CD14-positive monocyte (primary cell): ENCODE results near the gene CAPN11. TPM values are rescaled to one million over a fixed set of nuclear protein-coding genes. Genes with fewer than 3 reads are reported as not detected.

Experiments
- DNase-seq, 3 donors: peaks; one replicate each; pipeline ENCODE4 v3.0.0-alpha.2; 2011 to 2022
- H2AFZ ChIP-seq: 2 replicates; pipeline ENCODE4 v1.6.0; 2012; ENCODE audit warnings: mild to moderate bottlenecking, low read depth, low read length, inconsistent platforms; ENCODE audit not compliant: insufficient read depth, poor library complexity, severe bottlenecking
- H3K27ac ChIP-seq, 2 donors: 1 replicate in 1 of 2; 2 replicates in 1 of 2; pipeline ENCODE4 v1.5.1; 2012 to 2013; ENCODE audit warnings: low read length in 2 of 2, control low read depth in 1 of 2, inconsistent platforms in 1 of 2, low read depth in 1 of 2, mild to moderate bottlenecking in 1 of 2
- H3K27me3 ChIP-seq, 2 donors: one replicate each; pipeline versions ENCODE4 v1.6.0 to v1.6.1; 2011 to 2013; ENCODE audit warnings: low read length in 2 of 2; ENCODE audit not compliant: control insufficient read depth in 2 of 2, insufficient read depth in 2 of 2
- H3K36me3 ChIP-seq, 2 donors: replicated peaks in 1 of 2; 1 replicate in 1 of 2; 2 replicates in 1 of 2; pipeline versions ENCODE4 v1.5.1 to v1.6.1; 2012 to 2013; ENCODE audit warnings: low read length in 2 of 2, control low read depth in 1 of 2, inconsistent platforms in 1 of 2, mild to moderate bottlenecking in 1 of 2; ENCODE audit not compliant: insufficient read depth in 2 of 2, control insufficient read depth in 1 of 2
- H3K4me1 ChIP-seq, 2 donors: 1 replicate in 1 of 2; 2 replicates in 1 of 2; pipeline versions ENCODE4 v1.5.1 to v1.6.1; 2012 to 2013; ENCODE audit warnings: low read length in 2 of 2, control low read depth in 1 of 2, inconsistent platforms in 1 of 2, mild to moderate bottlenecking in 1 of 2, moderate library complexity in 1 of 2; ENCODE audit not compliant: insufficient read depth in 2 of 2, control insufficient read depth in 1 of 2
- H3K4me2 ChIP-seq: replicated peaks from 2 replicates; pipeline ENCODE3; 2012; ENCODE audit warnings: low read length, moderate library complexity, mild to moderate bottlenecking; ENCODE audit not compliant: poor library complexity, severe bottlenecking; ENCODE audit errors: extremely low read depth
- H3K4me3 ChIP-seq, 3 experiments: fragments of 200-600 bp in 1 of 3; sonication (generic) in 1 of 3; replicated peaks in 1 of 3; 1 replicate in 2 of 3; 2 replicates in 1 of 3; pipeline ENCODE4 v1.5.1; 2011 to 2013; ENCODE audit warnings: low read length in 3 of 3, mild to moderate bottlenecking in 3 of 3, control low read depth in 2 of 3, low read depth in 2 of 3, inconsistent platforms in 1 of 3, moderate library complexity in 1 of 3
- H3K79me2 ChIP-seq: 2 replicates; pipeline ENCODE4 v1.6.0; 2012; ENCODE audit warnings: mild to moderate bottlenecking, control low read depth, inconsistent platforms, low read length, moderate library complexity; ENCODE audit not compliant: insufficient read depth
- H3K9ac ChIP-seq: 2 replicates; pipeline ENCODE4 v1.6.0; 2017; ENCODE audit warnings: low read length, mild to moderate bottlenecking; ENCODE audit not compliant: insufficient read depth, poor library complexity, severe bottlenecking
- H3K9me3 ChIP-seq, 2 donors: replicated peaks in 1 of 2; 1 replicate in 1 of 2; 2 replicates in 1 of 2; pipeline versions ENCODE4 v1.5.1 to v1.6.1; 2012 to 2013; ENCODE audit warnings: low read length in 2 of 2, control low read depth in 1 of 2; ENCODE audit not compliant: control insufficient read depth in 1 of 2, insufficient read depth in 1 of 2
- H4K20me1 ChIP-seq: 2 replicates; pipeline ENCODE4 v1.6.0; 2012; ENCODE audit warnings: mild to moderate bottlenecking, low read length, control low read depth, moderate library complexity; ENCODE audit not compliant: insufficient read depth
- H3K27ac Mint-ChIP-seq, 7 donors: one replicate each; pipeline ENCODE4 v1.8.0; 2020; ENCODE audit warnings: mild to moderate bottlenecking in 7 of 7, mixed read lengths in 7 of 7, moderate library complexity in 6 of 7, inconsistent platforms in 2 of 7
- H3K27me3 Mint-ChIP-seq, 3 donors: one replicate each; pipeline ENCODE4 v1.8.0; 2021 to 2022; ENCODE audit warnings: low read depth in 3 of 3, mild to moderate bottlenecking in 3 of 3, mixed read lengths in 3 of 3, moderate library complexity in 3 of 3, inconsistent platforms in 1 of 3
- H3K36me3 Mint-ChIP-seq, 2 donors: one replicate each; pipeline ENCODE4 v1.8.0; 2020; ENCODE audit warnings: mixed read lengths in 2 of 2, inconsistent platforms in 1 of 2, mild to moderate bottlenecking in 1 of 2
- H3K4me1 Mint-ChIP-seq: one replicate; pipeline ENCODE4 v1.8.0; 2020; ENCODE audit warnings: mild to moderate bottlenecking, mixed read lengths
- H3K4me3 Mint-ChIP-seq, 2 donors: one replicate each; pipeline ENCODE4 v1.8.0; 2020; ENCODE audit warnings: mild to moderate bottlenecking in 2 of 2, mixed read lengths in 2 of 2, moderate library complexity in 1 of 2
- H3K9me3 Mint-ChIP-seq, 7 donors: one replicate each; pipeline ENCODE4 v1.8.0; 2020 to 2022; ENCODE audit warnings: mixed read lengths in 7 of 7, mild to moderate bottlenecking in 6 of 7, moderate library complexity in 6 of 7, inconsistent platforms in 2 of 7
- CTCF ChIP-seq: fragments of 200-600 bp; IDR thresholded peaks from one replicate; pipeline ENCODE4 v1.8.0; 2022; ENCODE audit warnings: antibody characterized with exemption, mild to moderate bottlenecking
- WGBS: methylation state at CpG from one replicate; pipeline ENCODE4 v1.1.5; 2013; ENCODE audit warnings: missing lambda C conversion rate; ENCODE audit not compliant: insufficient coverage; 5-methylcytosine and 5-hydroxymethylcytosine counted together
- intact Hi-C, 2 donors: fragments of 100-400 bp; cut with micrococcal nuclease; formaldehyde crosslinking; loops; one replicate each; pipeline versions ENCODE4 v1.15.0 to v1.15.1; 2023
- polyA minus RNA-seq: library from RNA; depleted of rRNA, polyadenylated mRNA; stranded (reverse); fragments of >200 nt; gene quantifications from 2 replicates; pipeline ENCODE4 v1.2.3, GENCODE V29; 2012
- polyA plus RNA-seq, 3 donors: library from polyadenylated mRNA; depleted of rRNA in 1 of 3; unstranded in 2 of 3; stranded (reverse) in 1 of 3; fragments of 300-500 nt in 2 of 3; fragments of >200 nt in 1 of 3; fragmentation: Illumina TruSeq in 2 of 3; gene quantifications; 1 replicate in 2 of 3; 2 replicates in 1 of 3; pipeline ENCODE4 v1.2.3, GENCODE V29; 2012 to 2021
- total RNA-seq, 12 experiments: library from RNA in 1 of 12; stranded (reverse) in 1 of 12; fragments of 120-200 nt in 1 of 12; gene quantifications; one replicate each; pipeline ENCODE4 v1.2.4 and lab custom pipeline; 2013 to 2026; ENCODE audit warnings: mixed read lengths in 6 of 12, inconsistent platforms in 1 of 12

The CAPN11 gene
- total RNA-seq (2013) = not detected
- under 1 TPM in 1 of 3 donors, not detected in 2; 0.11 TPM for polyA plus RNA-seq
- not detected in 2 replicates for polyA minus RNA-seq
- total RNA-seq (lab: John Stamatoyannopoulos, UW) = 0 to 1.1 (median 0.08) reads per million in 11 experiments

GRCh38 chr6:44158770-44159228 lies at the start of gene CAPN11:
TSS of gene CAPN11 (plus strand) at chr6:44158820. CDS start at chr6:44158849, 29 bp downstream.
- H3K4me1 Mint-ChIP-seq = peaks cover 4% of the 10 kb centered on the region
- Histone ChIP-seq H3K36me3 (no peaks in the 10 kb centered on the region), H3K4me3 (no peak within 1 kb of the TSS), H3K79me2 (no peaks in the 10 kb centered on the region), H3K4me2 (no peak within 1 kb of the TSS), H3K27ac (no peak within 1 kb of the TSS), H2AFZ (no peak within 1 kb of the TSS), H3K4me1 (no peaks in the 10 kb centered on the region), H3K27me3 (no peaks in the 10 kb centered on the region), H4K20me1 (no peaks in the 10 kb centered on the region), H3K9me3 (no peaks in the 10 kb centered on the region), H3K9ac (peak within 1 kb of the TSS; percentile 8)
- peaks cover 2 to 5% (median 3%) of the 10 kb centered on the region in 3 donors for H3K27me3 Mint-ChIP-seq
- H3K27ac Mint-ChIP-seq = peak within 1 kb of the TSS in 3 of 7 donors; percentile 33 to 84 (median 61)
- WGBS = 86% methylated on average over 1 of the region's 5 CpGs
- H3K9me3 Mint-ChIP-seq = peaks cover 0 to 4% (median 0%) of the 10 kb centered on the region in 7 donors
- no peak within 1 kb of the TSS for H3K4me3 Mint-ChIP-seq
- no peak for TF ChIP-seq CTCF
- intact Hi-C loops = no loop called here
- H3K36me3 Mint-ChIP-seq = no peaks in the 10 kb centered on the region
- no peak for DNase-seq

GRCh38 chr6:44109212-44109611 lies 49.4 kb upstream of the CAPN11 start:
- no peak for DNase-seq
- Histone ChIP-seq H3K4me3 (no peak overlapping the region), H4K20me1 (peaks cover 30% of the 10 kb centered on the region), H3K4me2 (no peak overlapping the region), H3K4me1 (no peaks in the 10 kb centered on the region), H3K27me3 (no peaks in the 10 kb centered on the region), H3K9ac (no peak overlapping the region), H3K27ac (no peak overlapping the region), H3K9me3 (no peaks in the 10 kb centered on the region), H3K79me2 (no peaks in the 10 kb centered on the region), H2AFZ (no peak overlapping the region), H3K36me3 (peaks cover 74 to 93% of the 10 kb centered on the region in 2 donors)
- no peak for TF ChIP-seq CTCF
- Mint-ChIP-seq H3K4me3 (no peak overlapping the region), H3K36me3 (peaks cover 75 to 91% of the 10 kb centered on the region in 2 donors), H3K9me3 (no peaks in the 10 kb centered on the region), H3K4me1 (peaks cover 4% of the 10 kb centered on the region), H3K27ac (peak overlapping the region in 1 of 7 donors; percentile 16), H3K27me3 (no peaks in the 10 kb centered on the region)
- 98% methylated on average over 8 of the region's 10 CpGs for WGBS
- intact Hi-C loops = no loop called here
